DND-41 (cell line): ENCODE data around the gene CLIC6.

Source experiments
- ATAC-seq: fragments of 200-7000 bp; cut with Tn5 transposase; 3 replicates; pipeline ENCODE4 v1.9.1; 2021; ENCODE audit warnings: low read depth; ENCODE audit not compliant: insufficient read depth
- DNase-seq: peaks from one replicate; pipeline ENCODE4 v3.0.0-alpha.2; 2020
- H2AFZ ChIP-seq: 2 replicates; pipeline ENCODE4 v1.6.0; 2012; ENCODE audit warnings: low read depth, low read length
- H3K27ac ChIP-seq: 2 replicates; pipeline ENCODE4 v1.5.1; 2012; ENCODE audit warnings: low read length, inconsistent platforms
- H3K27me3 ChIP-seq: fragments of 200-600 bp; sonication (generic); 2 replicates; pipeline ENCODE4 v1.6.0; 2012; ENCODE audit warnings: low read length, mild to moderate bottlenecking, inconsistent platforms; ENCODE audit not compliant: insufficient read depth, poor library complexity
- H3K36me3 ChIP-seq: 2 replicates; pipeline ENCODE4 v1.5.1; 2012; ENCODE audit warnings: low read length, inconsistent platforms; ENCODE audit not compliant: insufficient read depth
- H3K4me1 ChIP-seq: 2 replicates; pipeline ENCODE4 v1.5.1; 2012; ENCODE audit warnings: mild to moderate bottlenecking, low read length; ENCODE audit not compliant: insufficient read depth
- H3K4me2 ChIP-seq: 2 replicates; pipeline ENCODE4 v1.6.0; 2012; ENCODE audit warnings: mild to moderate bottlenecking, moderate library complexity, low read length, inconsistent platforms; ENCODE audit not compliant: insufficient read depth
- H3K4me3 ChIP-seq, 2 experiments: fragments of 200-600 bp in 1 of 2; shearing (Covaris generic) in 1 of 2; 2 replicates each; pipeline ENCODE4 v1.5.1; 2012 to 2016; ENCODE audit warnings: inconsistent platforms in 2 of 2, low read length in 2 of 2, mild to moderate bottlenecking in 2 of 2, low read depth in 1 of 2, moderate library complexity in 1 of 2
- H3K79me2 ChIP-seq: 2 replicates; pipeline ENCODE4 v1.6.0; 2012; ENCODE audit warnings: low read length, inconsistent platforms; ENCODE audit not compliant: insufficient read depth
- H3K9ac ChIP-seq: 2 replicates; pipeline ENCODE4 v1.6.0; 2012; ENCODE audit warnings: low read depth, mild to moderate bottlenecking, inconsistent platforms, low read length, moderate library complexity
- H3K9me3 ChIP-seq: 2 replicates; pipeline ENCODE4 v1.5.1; 2012; ENCODE audit warnings: low read length, moderate library complexity, mild to moderate bottlenecking, inconsistent platforms; ENCODE audit not compliant: insufficient read depth, severe bottlenecking
- H4K20me1 ChIP-seq: 2 replicates; pipeline ENCODE4 v1.6.0; 2012; ENCODE audit warnings: low read length; ENCODE audit not compliant: insufficient read depth
- CTCF ChIP-seq: IDR thresholded peaks from 2 replicates; pipeline ENCODE4 v1.5.1; 2012; ENCODE audit warnings: borderline replicate concordance, low read length, moderate library complexity, mild to moderate bottlenecking; ENCODE audit not compliant: poor library complexity, severe bottlenecking; ENCODE audit errors: extremely low read depth
- EZH2 ChIP-seq: IDR thresholded peaks from 3 replicates; pipeline ENCODE4 v1.6.1; 2012; ENCODE audit warnings: borderline replicate concordance, low read depth, mild to moderate bottlenecking, moderate library complexity, low read length, inconsistent platforms; ENCODE audit not compliant: severe bottlenecking

The CLIC6 gene

DNA sequence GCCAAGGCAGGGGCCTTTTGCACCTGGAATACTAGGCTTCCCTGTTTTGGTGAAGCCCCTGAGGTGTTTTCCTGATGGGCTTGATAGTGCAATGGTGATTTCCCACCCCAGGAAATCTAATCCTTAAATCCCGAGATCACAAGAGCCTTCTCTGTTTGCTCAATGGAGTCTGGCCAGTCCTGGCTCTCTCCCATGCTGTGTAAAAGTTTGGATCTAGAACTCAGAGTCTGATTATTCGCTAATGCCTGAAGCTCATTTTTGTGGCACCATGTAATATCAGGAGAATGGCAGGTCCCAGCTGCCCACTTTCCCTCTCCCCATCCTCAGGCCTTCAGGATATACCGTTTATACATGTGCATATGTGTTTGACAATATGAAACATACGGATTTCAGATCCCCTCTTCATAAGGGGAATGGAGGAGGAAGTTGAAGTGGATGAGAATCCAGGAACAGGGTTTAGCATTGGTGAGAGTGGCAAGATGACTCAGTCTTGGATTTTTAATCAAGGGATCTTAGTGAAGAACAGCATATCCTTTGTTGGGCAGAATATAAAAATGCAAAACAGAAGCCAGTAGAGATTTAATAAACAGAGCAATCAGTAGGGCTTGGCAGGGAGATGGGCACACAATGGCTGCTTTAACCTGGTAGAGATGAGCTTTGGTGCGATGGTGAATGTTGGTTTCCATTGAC is 62.1 kb downstream of the CLIC6 start:
- H3K4me2 ChIP-seq: no peak overlapping the region
- H3K4me3 ChIP-seq: no peak overlapping the region
- TF ChIP-seq EZH2: no peak
- TF ChIP-seq CTCF: no peak
- no peaks in the 10 kb centered on the region for H3K36me3 ChIP-seq
- 0 out of 2 replicates have a peak, but pooled peaks cover 3% of the 10 kb centered on the region for H3K4me1 ChIP-seq
- ATAC-seq (no peak), DNase-seq (no peak)
- no peaks in the 10 kb centered on the region for H3K9me3 ChIP-seq
- H3K27me3 ChIP-seq: no peaks in the 10 kb centered on the region
- no peaks in the 10 kb centered on the region for H4K20me1 ChIP-seq
- H3K79me2 ChIP-seq: no peaks in the 10 kb centered on the region
- no peak overlapping the region for H3K27ac ChIP-seq
- no peak overlapping the region for H2AFZ ChIP-seq
- H3K9ac ChIP-seq: no peak overlapping the region

- no peak for TF ChIP-seq CTCF
- TF ChIP-seq EZH2: no peak
- DNase-seq: no peak
- no peak overlapping the region for H3K4me2 ChIP-seq
- no peaks in the 10 kb centered on the region for H3K9me3 ChIP-seq
- no peaks in the 10 kb centered on the region for H3K36me3 ChIP-seq
- no peaks in the 10 kb centered on the region for H3K79me2 ChIP-seq
- no peak overlapping the region for H2AFZ ChIP-seq
- no peak overlapping the region for H3K9ac ChIP-seq
- H3K4me3 ChIP-seq: no peak overlapping the region
- H3K27ac ChIP-seq: no peak overlapping the region
- H4K20me1 ChIP-seq: no peaks in the 10 kb centered on the region
- H3K27me3 ChIP-seq: no peaks in the 10 kb centered on the region
- H3K4me1 ChIP-seq: no peaks in the 10 kb centered on the region
- ATAC-seq: no peak
Measured at GRCh38 chr21:34732388-34732821, 63.6 kb downstream of the CLIC6 start.

- no peak overlapping the region for H3K27ac ChIP-seq
- no peak for TF ChIP-seq CTCF
- no peak for TF ChIP-seq EZH2
- DNase-seq: no peak
Measured at GRCh38 chr21:34733852-34734251, 65.1 kb downstream of the CLIC6 start.

More at GRCh38 chr21:34733852-34734251, 65.1 kb downstream of the CLIC6 start:
- H4K20me1 ChIP-seq: no peaks in the 10 kb centered on the region
- H3K4me3 ChIP-seq: no peak overlapping the region
- no peaks in the 10 kb centered on the region for H3K79me2 ChIP-seq
- H3K4me2 ChIP-seq: no peak overlapping the region
- H3K4me1 ChIP-seq: no peaks in the 10 kb centered on the region
- H3K27me3 ChIP-seq: no peaks in the 10 kb centered on the region
- no peak overlapping the region for H2AFZ ChIP-seq
- ATAC-seq: no peak
- H3K36me3 ChIP-seq: no peaks in the 10 kb centered on the region
- no peaks in the 10 kb centered on the region for H3K9me3 ChIP-seq
- no peak overlapping the region for H3K9ac ChIP-seq
